ENCODE results near the gene F7. TPM values are rescaled to one million over a fixed set of nuclear protein-coding genes. Genes with fewer than 3 reads are reported as not detected.

The F7 gene
- polyA plus RNA-seq, 2 of the 4 experiments (the other 2 are of a cell fraction): 0.26 to 0.65 TPM

- TF ChIP-seq REST (IDR thresholded peaks at IDR 0.05) (no peak), CBX2 (IDR thresholded peaks at IDR 0.05; ENCODE audit: borderline replicate concordance, low read depth) (no peak), EHF (CRISPR knock-in tag; IDR thresholded peaks at IDR 0.05) (no peak), ZSCAN20 (CRISPR knock-in tag; IDR thresholded peaks at IDR 0.05) (no peak), POLR2A (IDR thresholded peaks at IDR 0.05; ENCODE audit: low read length) (no peak), RARB (CRISPR knock-in tag; IDR thresholded peaks at IDR 0.05) (no peak), EP300 (IDR thresholded peaks at IDR 0.05) (no peak), EHMT2 (IDR thresholded peaks at IDR 0.05; ENCODE audit: low read depth) (no peak), MAX (IDR thresholded peaks at IDR 0.05) (no peak), FOXS1 (CRISPR knock-in tag; IDR thresholded peaks at IDR 0.05) (no peak), RCOR1 (IDR thresholded peaks at IDR 0.05; ENCODE audit: low read depth, low read length) (no peak), SREBF2 (IDR thresholded peaks at IDR 0.05) (no peak), CHD4 (IDR thresholded peaks at IDR 0.05; ENCODE audit: borderline replicate concordance) (no peak), ATOH8 (CRISPR knock-in tag; IDR thresholded peaks at IDR 0.05; ENCODE audit: low read depth) (no peak), BHLHE40 (IDR thresholded peaks at IDR 0.05; ENCODE audit: low read depth, low read length) (no peak)
Observed at GRCh38 chr13:113140677-113141600, 35.3 kb downstream of the F7 start (continued).

GRCh38 chr13:113141601-113141970, 36.0 kb downstream of the F7 start:
- TF ChIP-seq PBX3 (IDR thresholded peaks at IDR 0.05) (no peak), USF2 (IDR thresholded peaks at IDR 0.05) (no peak), POLR2AphosphoS2 (conservative IDR thresholded peaks at IDR 0.05; ENCODE audit: low read length) (no peak), PHF8 (IDR thresholded peaks at IDR 0.05; ENCODE audit: borderline replicate concordance, low read depth) (no peak), ZFP36 (IDR thresholded peaks at IDR 0.05; ENCODE audit: borderline replicate concordance, partially characterized antibody) (no peak), GATA3 (IDR thresholded peaks at IDR 0.05; ENCODE audit: borderline replicate concordance) (no peak), POLR2A (IDR thresholded peaks at IDR 0.05; ENCODE audit: low read length) (no peak), HES2 (IDR thresholded peaks at IDR 0.05) (no peak), HOXB5 (CRISPR knock-in tag; IDR thresholded peaks at IDR 0.05) (no peak)
- no peaks in the 10 kb centered on the region for H3K9me3 ChIP-seq
- H3K4me1 ChIP-seq: no peaks in the 10 kb centered on the region
- H3K4me3 ChIP-seq: no peak overlapping the region
- ChIA-PET POLR2A (no interaction called here), CTCF (interaction anchor here (2.2 kb wide), 1 partner anchor 9 kb away, joined by 6 read pairs; no protein-coding TSS in a partner anchor)
- H3K27ac ChIP-seq: no peak overlapping the region
- ATAC-seq (no peak), DNase-seq (ENCODE audit: low read depth in 1 of 2, low spot score in 1 of 2) (no peak), FAIRE-seq (no peak)
- WGBS (ENCODE audit: missing lambda C conversion rate): 85% methylated on average over 16 of the region's 18 CpGs
- H3K4me2 ChIP-seq: no peak overlapping the region

Measured in A549 (cell line).